ENCODE results near the gene DEGS2. TPM values are rescaled to one million over a fixed set of nuclear protein-coding genes. Genes with fewer than 3 reads are reported as not detected.

Gene DEGS2
- total and polyA plus RNA-seq, 2 of the 13 experiments (the other 11 are each of a cell fraction or from before 2014, with no cell fraction given) = 0.09 TPM

- TF ChIP-seq MAZ (IDR thresholded peaks at IDR 0.05; ENCODE audit: borderline replicate concordance, low read depth, low read length) (no peak), MAZ (CRISPR knock-in tag; IDR thresholded peaks at IDR 0.05; ENCODE audit: low read depth) (peak; percentile 22; the same call in 1 of the 2 replicates)
Observed at GRCh38 chr14:100145682-100146464, 13.6 kb downstream of the DEGS2 start (continued).

GRCh38 chr14:100144996-100145646, 14.3 kb downstream of the DEGS2 start:
- ATAC-seq (peak; percentile 89), DNase-seq (ENCODE audit: low spot score) (peak; percentile 82), FAIRE-seq (peak; percentile 83)
- Histone ChIP-seq H3K27ac (ENCODE audit: extremely low read length, insufficient read depth, low read length) (peak overlapping the region; percentile 97), H3K9ac (ENCODE audit: insufficient read depth, low read depth, low read length) (peak overlapping the region; percentile 75), H3K4me3 (replicated peaks in 1 of 3; ENCODE audit: insufficient read depth in 1 of 3, low read depth in 2 of 3, low read length in 3 of 3) (peak overlapping the region; percentile 43 to 64 (median 47); a peak in 5 of 6 replicates), H4K20me1 (ENCODE audit: insufficient read depth, low read length) (no peaks in the 10 kb centered on the region), H2AFZ (ENCODE audit: low read length) (no peak overlapping the region), H3K36me3 (replicated peaks in 1 of 2; ENCODE audit: control insufficient read depth in 1 of 2, insufficient read depth in 2 of 2, low read length in 2 of 2) (no peaks in the 10 kb centered on the region), H3K79me2 (ENCODE audit: insufficient read depth, low read length) (no peaks in the 10 kb centered on the region), H3K4me1 (ENCODE audit: insufficient read depth, low read length) (peaks cover 66% of the 10 kb centered on the region), H3K27me3 (ENCODE audit: control insufficient read depth in 1 of 2, insufficient read depth in 2 of 2, low read length in 2 of 2) (no peaks in the 10 kb centered on the region), H3K4me2 (ENCODE audit: low read depth, low read length) (peak overlapping the region; percentile 88), H3K9me3 (ENCODE audit: low read length) (no peaks in the 10 kb centered on the region)
- no TSS peak for BruUV-seq (replicated peaks)
- in situ Hi-C loops (cut with HindIII; ENCODE audit: extremely low pct_ligation_motif_present, low pct_unique_long_range_greater_than_20kb) (loop anchor here (5.0 kb wide), 1 partner anchor 47 kb away; no protein-coding TSS in a partner anchor), intact Hi-C loops (cut with micrococcal nuclease; ENCODE audit: unreplicated experiment) (no loop called here)
- 0% methylated on average over 1 of the region's 18 CpGs for WGBS (ENCODE audit: low lambda C conversion rate)
- ChIA-PET POLR2A (interaction anchor here (1.3 to 3.3 kb wide), 3 partner anchors 11 to 47 kb away, joined by 3 to 33 read pairs (median 10); no protein-coding TSS in a partner anchor), CTCF (ENCODE audit: low intra/inter-chr PET ratio, low total read pairs) (no interaction called here)
- TF ChIP-seq ZNF30 (CRISPR knock-in tag; IDR thresholded peaks at IDR 0.05) = 0 out of 2 replicates have a peak, but pooled peaks have one; percentile 58
- peak; percentile 57; the same call in 1 of the 2 replicates for TF ChIP-seq GZF1 (CRISPR knock-in tag; IDR thresholded peaks at IDR 0.05)
- TF ChIP-seq ZNF382 (CRISPR knock-in tag; IDR thresholded peaks at IDR 0.05; ENCODE audit: borderline replicate concordance) = no peak
- TF ChIP-seq MAZ (IDR thresholded peaks at IDR 0.05; ENCODE audit: borderline replicate concordance, low read depth, low read length) = peak; percentile 62; the same call in 1 of the 2 replicates
- peak; percentile 85 for TF ChIP-seq MAZ (CRISPR knock-in tag; IDR thresholded peaks at IDR 0.05; ENCODE audit: low read depth)
- TF ChIP-seq ZBTB44 (CRISPR knock-in tag; IDR thresholded peaks at IDR 0.05) = 0 out of 2 replicates have a peak, but pooled peaks have one; percentile 40
- peak; percentile 89 for TF ChIP-seq RBFOX2 (IDR thresholded peaks at IDR 0.05; ENCODE audit: low read depth, low read length)
- no peak for TF ChIP-seq ZNF142 (CRISPR knock-in tag; IDR thresholded peaks at IDR 0.05)
- TF ChIP-seq SRY (CRISPR knock-in tag; IDR thresholded peaks at IDR 0.05) = no peak; the same call in 1 of the 2 replicates
- no peak for TF ChIP-seq ZNF644 (CRISPR knock-in tag; IDR thresholded peaks at IDR 0.05; ENCODE audit: low read depth)
- no peak for TF ChIP-seq ZKSCAN5 (CRISPR knock-in tag; IDR thresholded peaks at IDR 0.05)
- TF ChIP-seq ONECUT2 (CRISPR knock-in tag; IDR thresholded peaks at IDR 0.05) = no peak
- TF ChIP-seq SMARCC2 (IDR thresholded peaks at IDR 0.05) = no peak
- no peak for TF ChIP-seq TBP (CRISPR knock-in tag; IDR thresholded peaks at IDR 0.05)

Data from HepG2 (cell line).